Right atrium auricular region (tissue), 2 donors: Measurements from ENCODE around the gene OTOG. TPM values are rescaled to one million over a fixed set of nuclear protein-coding genes. Genes with fewer than 3 reads are reported as not detected.

Experiments used
- DNase-seq: peaks from one replicate; pipeline ENCODE4 v3.0.0-alpha.2; 2019; ENCODE audit warnings: low spot score
- H3K27ac ChIP-seq, 2 donors: fragments of 200-600 bp; sonication (generic); 1 replicate in 1 of 2; 2 replicates in 1 of 2; pipeline ENCODE4 v1.5.1; 2016 to 2019
- H3K27me3 ChIP-seq, 2 donors: fragments of 200-600 bp; sonication (generic); one replicate each; pipeline versions ENCODE4 v1.5.1 to v1.6.0; 2017 to 2019
- H3K36me3 ChIP-seq: fragments of 200-600 bp; sonication (generic); one replicate; pipeline ENCODE4 v1.5.1; 2016
- H3K4me1 ChIP-seq, 2 donors: fragments of 200-600 bp; sonication (generic); one replicate each; pipeline versions ENCODE4 v1.5.1 to v1.6.0; 2017 to 2019
- H3K4me3 ChIP-seq, 2 donors: fragments of 200-600 bp; sonication (generic); 1 replicate in 1 of 2; 2 replicates in 1 of 2; pipeline ENCODE4 v1.5.1; 2017 to 2019; ENCODE audit warnings: mild to moderate bottlenecking in 1 of 2, moderate library complexity in 1 of 2
- H3K9me3 ChIP-seq, 2 donors: fragments of 200-600 bp; sonication (generic); one replicate each; pipeline ENCODE4 v1.5.1; 2019
- total RNA-seq, 2 donors: library from RNA; depleted of rRNA; stranded (reverse); fragments of >200 nt; gene quantifications; one replicate each; pipeline ENCODE4 v1.1.0, GENCODE V29; 2016
- TF ChIP-seq, protein P1 (sequence below), 2 donors: fragments of 200-600 bp; sonication (generic); IDR thresholded peaks; one replicate each; pipeline ENCODE4 v1.5.1; 2019; ENCODE audit warnings: antibody characterized with exemption in 2 of 2

OTOG gene
- total RNA-seq, 2 donors from 2014 or later: not detected

GRCh38 chr11:17533778-17534415 lies 13.2 kb upstream of the OTOG start:
- H3K9me3 ChIP-seq: no peaks in the 10 kb centered on the region
- TF ChIP-seq, protein P1, sequence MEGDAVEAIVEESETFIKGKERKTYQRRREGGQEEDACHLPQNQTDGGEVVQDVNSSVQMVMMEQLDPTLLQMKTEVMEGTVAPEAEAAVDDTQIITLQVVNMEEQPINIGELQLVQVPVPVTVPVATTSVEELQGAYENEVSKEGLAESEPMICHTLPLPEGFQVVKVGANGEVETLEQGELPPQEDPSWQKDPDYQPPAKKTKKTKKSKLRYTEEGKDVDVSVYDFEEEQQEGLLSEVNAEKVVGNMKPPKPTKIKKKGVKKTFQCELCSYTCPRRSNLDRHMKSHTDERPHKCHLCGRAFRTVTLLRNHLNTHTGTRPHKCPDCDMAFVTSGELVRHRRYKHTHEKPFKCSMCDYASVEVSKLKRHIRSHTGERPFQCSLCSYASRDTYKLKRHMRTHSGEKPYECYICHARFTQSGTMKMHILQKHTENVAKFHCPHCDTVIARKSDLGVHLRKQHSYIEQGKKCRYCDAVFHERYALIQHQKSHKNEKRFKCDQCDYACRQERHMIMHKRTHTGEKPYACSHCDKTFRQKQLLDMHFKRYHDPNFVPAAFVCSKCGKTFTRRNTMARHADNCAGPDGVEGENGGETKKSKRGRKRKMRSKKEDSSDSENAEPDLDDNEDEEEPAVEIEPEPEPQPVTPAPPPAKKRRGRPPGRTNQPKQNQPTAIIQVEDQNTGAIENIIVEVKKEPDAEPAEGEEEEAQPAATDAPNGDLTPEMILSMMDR (IDR thresholded peaks at IDR 0.05): no peak
- peaks cover 0 to 32% of the 10 kb centered on the region in 2 donors for H3K4me1 ChIP-seq
- H3K27ac ChIP-seq: no peak overlapping the region
- H3K36me3 ChIP-seq: no peaks in the 10 kb centered on the region
- no peak overlapping the region for H3K4me3 ChIP-seq
- no peak for DNase-seq
- H3K27me3 ChIP-seq: no peaks in the 10 kb centered on the region

DNA sequence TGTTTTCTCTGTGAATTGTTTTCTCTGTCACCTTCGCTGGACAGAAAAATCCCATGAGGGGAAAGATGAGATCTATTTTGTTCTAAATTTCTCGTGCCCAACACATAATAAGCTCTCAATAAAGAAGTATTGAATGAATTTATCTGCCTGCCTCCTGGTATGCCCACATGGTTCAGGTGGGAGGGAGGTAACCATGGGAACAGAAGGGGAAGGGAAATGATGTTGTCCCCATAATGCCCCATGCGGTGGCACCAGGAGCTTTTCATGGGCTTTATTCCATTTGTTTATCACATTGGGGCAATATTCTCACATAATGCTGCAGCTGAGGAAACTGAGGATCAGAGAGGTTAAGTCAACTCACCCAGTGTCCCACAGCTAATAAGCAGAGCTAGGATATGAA lies 11.6 kb upstream of the OTOG start:
- Histone ChIP-seq H3K36me3 (no peaks in the 10 kb centered on the region), H3K4me1 (peaks cover 0 to 19% of the 10 kb centered on the region in 2 donors), H3K4me3 (no peak overlapping the region), H3K9me3 (no peaks in the 10 kb centered on the region), H3K27me3 (no peaks in the 10 kb centered on the region), H3K27ac (no peak overlapping the region)
- TF ChIP-seq, protein P1 (IDR thresholded peaks at IDR 0.05): no peak
- DNase-seq: no peak

DNA sequence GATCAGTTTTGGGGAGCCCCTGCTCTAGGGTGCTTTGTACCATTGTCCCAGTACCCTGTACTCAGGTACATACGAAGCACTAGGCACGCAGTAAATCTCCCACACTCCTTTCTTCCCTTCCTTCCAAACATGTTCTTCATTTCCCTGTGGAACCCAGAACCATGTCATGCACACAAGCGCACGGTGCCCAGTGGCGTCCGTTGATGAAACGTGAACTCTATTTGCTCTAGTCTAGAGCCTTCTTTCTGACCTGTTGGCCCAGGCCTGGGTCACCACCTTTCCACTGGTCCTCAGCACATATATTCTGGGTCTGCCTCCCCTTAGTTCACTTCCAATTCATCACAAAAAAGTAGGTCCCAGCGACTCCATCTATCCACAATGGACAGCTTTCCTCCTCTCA lies 9.8 kb upstream of the OTOG start:
- DNase-seq: no peak
- no peaks in the 10 kb centered on the region for H3K27me3 ChIP-seq
- H3K4me3 ChIP-seq: no peak overlapping the region
- no peaks in the 10 kb centered on the region for H3K9me3 ChIP-seq
- no peak overlapping the region for H3K27ac ChIP-seq
- TF ChIP-seq, protein P1 (IDR thresholded peaks at IDR 0.05): no peak
- no peaks in the 10 kb centered on the region for H3K36me3 ChIP-seq
- H3K4me1 ChIP-seq: peaks cover 0 to 3% of the 10 kb centered on the region in 2 donors

GRCh38 chr11:17538054-17538453 lies 9.0 kb upstream of the OTOG start:
- Histone ChIP-seq H3K36me3 (no peaks in the 10 kb centered on the region), H3K4me3 (no peak overlapping the region), H3K4me1 (no peaks in the 10 kb centered on the region), H3K9me3 (no peaks in the 10 kb centered on the region), H3K27ac (no peak overlapping the region), H3K27me3 (no peaks in the 10 kb centered on the region)
- no peak for DNase-seq
- TF ChIP-seq, protein P1 (IDR thresholded peaks at IDR 0.05): no peak

DNA sequence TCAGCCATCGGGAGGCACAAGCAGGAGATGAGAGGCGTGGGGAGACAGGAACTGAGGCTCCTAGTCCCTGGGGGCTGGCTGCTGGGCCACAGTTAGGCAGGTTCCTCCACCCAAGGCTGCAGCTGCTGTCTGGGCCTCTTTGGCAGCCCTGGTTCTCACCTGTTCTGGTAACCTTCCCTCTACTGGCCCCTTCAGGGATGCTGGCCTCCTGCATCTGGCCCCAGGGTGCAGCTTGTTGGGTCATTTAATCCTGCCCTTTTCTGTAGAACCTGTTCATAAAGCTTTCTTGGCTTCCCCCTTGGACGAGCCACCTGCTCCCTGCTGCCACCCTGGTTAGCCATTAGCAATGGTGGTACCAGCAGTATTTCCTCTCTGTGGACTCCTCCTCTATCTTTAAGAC lies 8.3 kb upstream of the OTOG start:
- DNase-seq: no peak
- no peaks in the 10 kb centered on the region for H3K27me3 ChIP-seq
- TF ChIP-seq, protein P1 (IDR thresholded peaks at IDR 0.05): no peak
- no peak overlapping the region for H3K27ac ChIP-seq
- no peak overlapping the region for H3K4me3 ChIP-seq
- H3K4me1 ChIP-seq: no peaks in the 10 kb centered on the region
- no peaks in the 10 kb centered on the region for H3K36me3 ChIP-seq
- H3K9me3 ChIP-seq: no peaks in the 10 kb centered on the region

DNA sequence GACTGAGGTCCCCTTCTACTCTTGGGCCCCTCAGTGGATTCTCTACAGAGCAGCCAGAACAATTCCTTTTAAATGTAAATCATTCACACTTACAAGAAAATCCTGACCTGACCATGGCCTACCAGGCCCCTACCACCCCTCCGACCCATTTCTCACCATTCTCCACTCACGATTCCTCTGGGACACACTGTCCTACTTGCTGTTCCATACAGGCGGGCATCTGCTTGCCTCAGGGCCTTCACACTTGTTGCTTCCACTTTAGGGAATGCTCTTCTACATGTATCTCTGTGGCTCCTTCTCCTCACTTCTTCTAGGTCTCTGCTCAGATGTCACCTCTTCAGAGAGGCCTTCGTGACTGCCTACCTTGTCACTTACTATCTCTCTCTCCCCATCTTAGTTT lies 6.3 kb upstream of the OTOG start:
- TF ChIP-seq, protein P1 (IDR thresholded peaks at IDR 0.05): no peak
- Histone ChIP-seq H3K4me1 (no peaks in the 10 kb centered on the region), H3K27ac (no peak overlapping the region), H3K27me3 (no peaks in the 10 kb centered on the region), H3K36me3 (no peaks in the 10 kb centered on the region), H3K9me3 (no peaks in the 10 kb centered on the region), H3K4me3 (no peak overlapping the region)
- DNase-seq: no peak
